GM18519 (cell line): ENCODE results near the gene RFK.

Experiments used
- ATAC-seq: cut with Tn5 transposase; IDR thresholded peaks from one replicate; pipeline ENCODE4 v1.9.1; 2021; ENCODE audit warnings: mild to moderate bottlenecking, moderate library complexity; ENCODE audit not compliant: unreplicated experiment, low FRiP score

RFK gene

GRCh38 chr9:76341616-76342015, 52.6 kb downstream of the RFK start:
- no peak for ATAC-seq

- no peak for ATAC-seq
Measured at GRCh38 chr9:76338418-76338817, 55.8 kb downstream of the RFK start.

GRCh38 chr9:76336027-76336426, 58.2 kb downstream of the RFK start:
- ATAC-seq, result no peak
